NCI-H82 (cell line): Measurements from ENCODE around the gene PAXX.
"Not testable (repeated sequence)": the region's sequence is repeated elsewhere in the genome, so short reads cannot be mapped to it uniquely, and the experiment has no call there.

Source experiments
- DNase-seq: peaks from one replicate; lab custom pipeline; 2025; lab: John Stamatoyannopoulos, UW

Gene PAXX

GRCh38 chr9:137032858-137033257, 40.6 kb downstream of the PAXX start:
- DNase-seq: no peak

GRCh38 chr9:137033481-137033880, 41.3 kb downstream of the PAXX start:
- not testable (repeated sequence) for DNase-seq

GRCh38 chr9:137034039-137034708, 42.0 kb downstream of the PAXX start:
- DNase-seq: no peak

- DNase-seq: peak; percentile 93
These were observed 42.7 kb downstream of the PAXX start for GRCh38 chr9:137034709-137035506.

GRCh38 chr9:137035507-137035834, 43.2 kb downstream of the PAXX start:
- DNase-seq: no peak

- DNase-seq: no peak
These were observed 43.7 kb downstream of the PAXX start for GRCh38 chr9:137035937-137036336.

GRCh38 chr9:137037035-137037434, 44.8 kb downstream of the PAXX start:
- DNase-seq: no peak

- peak; percentile 79 for DNase-seq
These were observed 45.3 kb downstream of the PAXX start for GRCh38 chr9:137037483-137037882.

GRCh38 chr9:137038916-137039315, 46.7 kb downstream of the PAXX start:
- DNase-seq: no peak

- DNase-seq: no peak
These were observed 47.6 kb downstream of the PAXX start for GRCh38 chr9:137039611-137040366.

GRCh38 chr9:137040568-137040967, 48.3 kb downstream of the PAXX start:
- no peak for DNase-seq

- DNase-seq: no peak
These were observed 48.9 kb downstream of the PAXX start for GRCh38 chr9:137041124-137041523.

- no peak for DNase-seq
These were observed 50.8 kb downstream of the PAXX start for GRCh38 chr9:137042751-137043727.
